NCI-H510A (cell line): ENCODE measurements around the gene FRAT1.

ENCODE experiments used
- DNase-seq: peaks from one replicate; lab custom pipeline; 2025; lab: John Stamatoyannopoulos, UW

The FRAT1 gene

GRCh38 chr10:97365761-97366351 is 46.8 kb downstream of the FRAT1 start:
- DNase-seq, result no peak

GRCh38 chr10:97366572-97366971 is 47.5 kb downstream of the FRAT1 start:
- DNase-seq, result no peak

GRCh38 chr10:97367126-97367649 is 48.1 kb downstream of the FRAT1 start:
- no peak for DNase-seq
